GM18909 (cell line): ENCODE data around the gene GPR68.
"Not testable (repeated sequence)": the region's sequence is repeated elsewhere in the genome, so short reads cannot be mapped to it uniquely, and the experiment has no call there.

ENCODE experiments used
- ATAC-seq: cut with Tn5 transposase; IDR thresholded peaks from one replicate; pipeline ENCODE4 v1.9.1; 2021; ENCODE audit warnings: mild to moderate bottlenecking; ENCODE audit not compliant: unreplicated experiment, poor library complexity

GPR68 gene

DNA sequence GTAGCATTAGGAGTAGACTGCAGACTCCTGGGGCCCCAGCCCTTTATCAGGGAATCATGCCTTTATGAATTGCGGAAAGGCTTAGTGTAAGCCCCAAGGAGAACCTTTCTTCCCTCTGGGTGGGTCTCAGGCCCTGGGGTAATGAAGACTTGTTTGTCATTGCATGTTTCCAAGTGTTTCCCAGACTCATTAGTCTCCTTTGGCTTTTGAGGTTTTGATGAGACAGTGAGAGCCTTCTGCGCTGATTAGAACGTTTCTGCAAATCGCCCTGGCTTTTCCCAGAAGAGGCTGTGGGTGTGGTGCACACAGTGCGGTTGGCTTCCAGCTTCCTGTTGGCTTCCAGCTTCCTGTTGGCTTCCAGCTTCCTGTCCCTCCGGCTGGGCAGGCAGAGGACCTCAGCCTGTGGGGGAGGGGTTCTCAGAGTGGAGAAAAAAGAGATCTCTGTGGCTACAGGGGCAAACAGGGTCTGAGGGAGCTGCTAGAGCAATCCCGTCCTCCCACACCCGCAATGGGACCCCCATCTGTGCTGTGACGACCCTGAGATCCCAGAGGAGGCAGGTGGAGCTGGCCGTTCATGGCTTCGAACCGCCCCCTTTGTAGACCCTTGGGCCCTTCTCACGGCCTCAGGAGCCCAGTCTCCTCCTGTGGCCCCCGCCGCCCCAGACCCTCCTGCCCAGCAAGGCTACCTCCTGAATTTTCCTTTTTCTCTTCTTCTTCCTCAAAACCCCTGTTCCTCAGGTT is 42.1 kb downstream of the GPR68 start:
- ATAC-seq, result no peak

DNA sequence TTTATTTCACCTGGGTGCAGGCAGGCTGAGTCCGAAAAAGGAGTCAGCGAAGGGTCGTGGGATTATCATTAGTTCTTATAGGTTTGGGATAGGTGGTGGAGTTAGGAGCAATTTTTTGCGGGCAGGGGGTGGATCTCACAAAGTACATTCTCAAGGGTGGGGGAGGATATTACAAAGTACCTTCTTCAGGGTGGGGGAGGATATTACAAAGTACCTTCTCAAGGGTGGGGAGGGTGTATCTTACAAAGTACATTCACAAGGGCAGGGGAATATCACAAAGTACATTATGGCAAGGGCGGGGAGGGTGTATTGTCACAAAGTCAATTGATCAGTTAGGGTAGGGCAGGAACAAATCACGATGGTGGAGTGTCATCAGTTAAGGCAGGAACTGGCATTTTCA is 43.7 kb downstream of the GPR68 start:
- not testable (repeated sequence) for ATAC-seq

DNA sequence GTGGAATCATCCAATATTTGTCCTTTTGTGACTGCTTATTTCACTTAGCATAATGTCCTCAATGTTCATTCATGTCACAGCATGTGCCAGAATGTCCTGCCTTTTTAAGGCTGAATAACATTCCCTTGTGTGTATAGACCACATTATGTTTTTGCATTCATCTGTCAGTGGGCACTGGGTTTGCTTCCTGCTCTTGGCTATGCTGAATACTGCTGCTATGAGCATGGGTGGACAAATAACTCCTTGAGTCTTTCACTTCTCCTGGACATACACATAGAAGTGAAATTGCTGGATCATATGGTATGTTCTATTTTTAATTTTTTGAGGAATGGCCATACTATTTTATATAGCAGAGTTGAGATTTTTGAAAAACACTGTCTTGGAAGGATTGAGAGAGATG is 46.9 kb downstream of the GPR68 start:
- no peak for ATAC-seq

DNA sequence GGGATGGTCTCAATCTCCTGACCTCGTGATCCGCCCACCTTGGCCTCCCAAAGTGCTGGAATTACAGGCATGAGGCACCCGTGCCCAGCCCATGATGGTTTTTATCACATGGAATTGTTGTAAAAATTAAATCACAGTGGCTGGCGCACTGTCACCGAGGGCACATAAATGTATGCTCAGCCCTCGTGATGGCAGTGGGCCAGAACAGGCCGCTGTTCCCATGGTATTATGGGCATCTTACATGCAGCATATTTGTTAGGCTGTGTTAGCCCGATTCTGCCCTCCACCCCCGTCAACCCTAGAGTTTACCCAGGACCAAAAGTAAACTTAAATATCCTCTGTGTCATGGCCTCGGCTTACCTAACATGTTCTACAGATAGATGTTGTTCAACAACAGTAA is 48.6 kb downstream of the GPR68 start:
- ATAC-seq, result no peak

DNA sequence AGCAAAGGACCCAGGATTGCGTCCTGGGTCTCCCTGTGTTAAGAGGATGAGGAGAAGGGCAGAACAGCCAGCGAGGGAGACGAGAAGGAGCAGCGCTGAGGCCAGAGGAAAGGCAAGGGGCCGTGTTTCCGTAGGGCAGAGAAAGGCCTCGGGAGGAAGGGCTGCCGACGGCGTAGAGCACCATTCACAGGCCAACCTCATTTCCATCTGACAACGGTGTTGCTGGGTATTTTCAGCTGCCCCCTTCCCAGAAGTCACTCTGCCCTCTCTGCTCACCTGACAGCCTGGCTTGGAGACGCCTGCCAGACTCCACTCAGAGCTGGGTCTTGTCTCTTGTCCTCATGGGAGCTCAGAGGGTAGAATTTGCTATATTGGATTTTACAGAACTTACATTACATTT is 51.4 kb downstream of the GPR68 start:
- ATAC-seq, result no peak

DNA sequence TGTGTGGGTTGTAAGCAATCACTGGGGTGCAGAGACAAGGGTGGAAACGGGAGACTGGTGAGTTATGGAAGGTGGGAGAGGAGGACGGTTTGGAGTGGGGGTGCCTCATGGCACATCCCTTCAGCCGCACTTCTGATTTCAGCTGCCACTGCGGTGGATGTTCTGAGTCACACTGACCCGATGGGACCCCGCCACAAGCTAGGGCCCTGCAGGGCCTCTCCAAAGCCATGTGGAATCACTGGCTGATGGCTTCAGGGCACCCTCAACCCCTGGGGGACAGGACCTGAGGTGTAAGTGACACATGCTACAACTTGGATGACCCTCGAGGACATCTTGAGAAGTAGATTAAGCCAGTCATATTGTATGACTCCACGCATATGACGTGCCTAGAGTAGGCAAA is 53.7 kb downstream of the GPR68 start:
- no peak for ATAC-seq

DNA sequence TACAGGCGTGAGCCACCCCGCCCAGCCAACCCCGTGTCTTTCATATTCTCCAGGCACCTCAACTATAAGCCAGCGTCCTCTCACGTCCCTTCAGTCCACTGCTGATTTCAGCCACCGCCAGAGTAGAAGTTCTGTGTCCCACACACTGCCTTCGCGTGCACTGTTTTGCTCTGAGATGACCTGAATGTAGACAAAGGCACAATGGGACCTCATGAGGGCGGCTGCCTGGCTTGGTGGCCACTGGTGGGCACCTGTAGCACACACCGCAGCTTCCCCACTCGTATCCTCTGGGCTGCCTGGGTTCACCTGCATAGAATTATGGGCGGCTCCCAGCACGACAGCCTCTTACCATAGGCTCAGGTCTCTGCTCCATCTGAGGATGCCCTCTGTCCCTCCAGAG is 57.2 kb downstream of the GPR68 start:
- ATAC-seq, result no peak

DNA sequence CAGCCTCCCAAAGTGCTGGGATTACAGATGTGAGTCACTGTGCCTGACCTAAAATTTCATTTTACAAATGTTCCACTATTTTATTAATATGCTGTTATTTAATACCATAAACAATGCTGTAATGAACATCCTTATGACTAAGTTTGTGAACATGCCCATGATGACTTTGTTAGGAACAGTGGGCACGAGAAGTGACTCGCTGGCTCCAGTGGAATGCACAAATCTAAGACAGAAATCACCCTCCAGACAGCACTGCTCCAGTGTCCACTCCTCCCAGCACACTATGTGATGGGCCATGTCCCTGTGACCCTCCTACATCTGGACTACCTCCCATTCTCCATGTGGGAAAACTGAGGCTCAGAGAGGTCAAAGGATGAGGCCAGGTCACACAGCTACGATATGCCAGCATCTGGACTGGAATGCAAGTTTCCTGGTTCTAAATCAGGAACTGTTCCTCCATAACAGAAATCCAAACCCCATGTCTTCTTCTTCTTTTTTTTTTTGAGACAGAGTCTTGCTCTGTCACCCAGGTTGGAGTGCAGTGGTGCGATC is 57.9 kb downstream of the GPR68 start:
- no peak for ATAC-seq

DNA sequence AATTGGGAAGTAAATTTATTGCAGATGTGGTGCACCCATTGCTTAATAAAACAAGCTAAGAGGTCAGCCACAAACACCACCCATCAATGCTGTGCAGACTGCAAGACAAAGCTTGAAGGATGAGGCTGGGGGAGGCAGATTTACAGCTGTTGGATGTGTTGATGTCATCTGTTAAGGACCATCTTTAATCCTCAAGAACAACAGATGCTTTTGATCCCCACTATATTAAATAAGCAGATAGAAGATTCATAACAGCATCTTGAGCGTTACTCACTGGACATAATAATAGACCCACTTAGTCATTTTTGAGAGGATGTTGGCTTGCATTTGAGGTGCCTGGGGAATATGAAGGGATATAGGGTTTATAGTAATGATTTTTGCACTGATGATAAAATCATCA is 58.8 kb downstream of the GPR68 start:
- ATAC-seq, result no peak

DNA sequence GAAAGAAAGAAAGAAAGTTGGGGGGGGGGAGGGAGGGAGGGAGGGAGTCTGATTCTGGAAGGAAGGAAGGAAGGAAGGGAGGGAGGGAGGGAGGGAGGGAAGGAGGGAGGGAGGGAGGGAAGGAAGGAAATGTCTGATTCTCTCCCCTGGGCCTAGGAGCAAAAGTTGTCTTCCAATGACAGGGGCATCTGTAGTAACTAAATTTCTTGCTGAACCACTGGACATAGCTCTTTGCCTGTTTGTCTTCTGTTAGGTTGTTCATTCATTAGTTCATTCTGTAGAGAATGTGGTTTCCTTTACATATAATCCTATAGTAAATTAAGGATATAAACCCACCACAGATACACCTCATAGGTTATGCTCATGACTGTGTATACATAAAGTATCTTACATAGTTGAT is 59.9 kb downstream of the GPR68 start:
- ATAC-seq, result no peak

DNA sequence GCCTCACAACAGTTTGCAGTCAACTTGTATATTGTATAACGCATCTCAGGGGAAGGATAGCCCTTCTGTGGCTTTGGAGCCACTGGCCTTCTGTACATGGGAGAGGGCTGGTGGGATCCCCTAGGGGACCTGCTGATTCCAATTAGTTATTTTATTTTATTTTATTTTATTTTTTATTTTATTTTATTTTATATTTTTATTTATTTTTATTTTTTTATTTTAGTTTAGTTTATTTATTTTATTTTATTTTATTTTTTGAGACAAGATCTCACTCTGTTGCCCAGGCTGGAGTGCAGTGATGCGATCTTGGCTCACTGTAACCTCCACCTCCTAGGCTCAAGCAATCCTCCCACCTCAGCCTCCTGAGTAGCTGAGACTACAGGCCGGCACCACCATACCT is 61.8 kb downstream of the GPR68 start:
- not testable (repeated sequence) for ATAC-seq
